Epithelial cell of proximal tubule (primary cell): ENCODE measurements around the gene SLC12A7. TPM values are rescaled to one million over a fixed set of nuclear protein-coding genes. Genes with fewer than 3 reads are reported as not detected.

Source experiments
- DNase-seq: peaks from one replicate; pipeline ENCODE4 v3.0.0-alpha.2; 2011; ENCODE audit warnings: low read depth
- H3K4me3 ChIP-seq: 2 replicates; pipeline ENCODE4 v1.5.1; 2011; ENCODE audit warnings: low read depth, mild to moderate bottlenecking, low read length
- CTCF ChIP-seq: conservative IDR thresholded peaks from 2 replicates; pipeline ENCODE4 v1.5.1; 2012; ENCODE audit warnings: low read depth, mild to moderate bottlenecking, low read length
- total RNA-seq: library from RNA; depleted of rRNA; stranded (reverse); fragments of >200 nt; gene quantifications from 2 replicates; pipeline ENCODE4 v1.2.3, GENCODE V29; 2015

Gene SLC12A7
- total RNA-seq, 1 donor from 2014 or later = 32.8 TPM

- no peak for TF ChIP-seq CTCF
- peak overlapping the region; percentile 3 for H3K4me3 ChIP-seq
- DNase-seq = no peak
Measured at GRCh38 chr5:1104327-1105006, 7.4 kb downstream of the SLC12A7 start.

GRCh38 chr5:1103505-1104326 is 8.1 kb downstream of the SLC12A7 start:
- H3K4me3 ChIP-seq = peak overlapping the region; percentile 28
- TF ChIP-seq CTCF = no peak
- DNase-seq = no peak

- H3K4me3 ChIP-seq = peak overlapping the region; percentile 28
- no peak for TF ChIP-seq CTCF
- DNase-seq = no peak
Measured at GRCh38 chr5:1103093-1103492, 8.8 kb downstream of the SLC12A7 start.

GRCh38 chr5:1101961-1102713 is 9.7 kb downstream of the SLC12A7 start:
- H3K4me3 ChIP-seq = peak overlapping the region; percentile 28
- DNase-seq = no peak

GRCh38 chr5:1100664-1101574 is 10.9 kb downstream of the SLC12A7 start:
- no peak overlapping the region for H3K4me3 ChIP-seq
- DNase-seq = no peak
- no peak for TF ChIP-seq CTCF

More at GRCh38 chr5:1101961-1102713, 9.7 kb downstream of the SLC12A7 start:
- no peak for TF ChIP-seq CTCF

GRCh38 chr5:1099926-1100663 is 11.8 kb downstream of the SLC12A7 start:
- no peak for TF ChIP-seq CTCF
- DNase-seq = no peak

More at GRCh38 chr5:1099926-1100663, 11.8 kb downstream of the SLC12A7 start:
- H3K4me3 ChIP-seq = peak overlapping the region; percentile 16
